IMR-90 (cell line): Measurements from ENCODE around the gene RSAD1.

Experiments used
- BHLHE40 ChIP-seq: fragments of 150-350 bp; IDR thresholded peaks from 2 replicates; pipeline ENCODE4 v1.6.1; 2016; ENCODE audit warnings: mild to moderate bottlenecking, low read depth, low read length
- CEBPB ChIP-seq: IDR thresholded peaks from 2 replicates; pipeline ENCODE4 v1.6.1; 2012; ENCODE audit warnings: low read depth, low read length, improper control_type of control experiment
- CHD1 ChIP-seq: IDR thresholded peaks from 2 replicates; pipeline ENCODE4 v1.6.1; 2012; ENCODE audit warnings: low read depth, low read length, improper control_type of control experiment
- CTCF ChIP-seq: conservative IDR thresholded peaks from 2 replicates; pipeline ENCODE4 v1.5.1; 2012; ENCODE audit warnings: mild to moderate bottlenecking, low read depth, low read length, improper control_type of control experiment
- MAFK ChIP-seq: IDR thresholded peaks from 2 replicates; pipeline ENCODE4 v1.6.1; 2012; ENCODE audit warnings: low read depth, low read length, improper control_type of control experiment
- MXI1 ChIP-seq: IDR thresholded peaks from 2 replicates; pipeline ENCODE4 v1.6.1; 2012; ENCODE audit warnings: low read depth, mild to moderate bottlenecking, low read length, moderate library complexity, borderline replicate concordance
- NFE2L2 ChIP-seq: fragments of 150-350 bp; IDR thresholded peaks from 2 replicates; pipeline ENCODE4 v1.6.1; 2016; ENCODE audit warnings: low read depth, mild to moderate bottlenecking, low read length
- POLR2A ChIP-seq: IDR thresholded peaks from 2 replicates; pipeline ENCODE4 v1.6.1; 2012; ENCODE audit warnings: mild to moderate bottlenecking, low read depth, low read length
- RAD21 ChIP-seq: IDR thresholded peaks from 2 replicates; pipeline ENCODE4 v1.6.1; 2012; ENCODE audit warnings: low read length, improper control_type of control experiment
- RCOR1 ChIP-seq: IDR thresholded peaks from 2 replicates; pipeline ENCODE4 v1.6.1; 2012; ENCODE audit warnings: mild to moderate bottlenecking, low read length, improper control_type of control experiment; ENCODE audit not compliant: insufficient replicate concordance
- RFX5 ChIP-seq: IDR thresholded peaks from 2 replicates; pipeline ENCODE4 v1.8.0; 2012; ENCODE audit warnings: low read depth, mild to moderate bottlenecking, low read length, moderate library complexity
- SMC3 ChIP-seq: fragments of 150-350 bp; IDR thresholded peaks from 2 replicates; pipeline ENCODE4 v1.6.1; 2016; ENCODE audit warnings: low read depth, mild to moderate bottlenecking, antibody characterized with exemption, low read length, moderate library complexity
- USF2 ChIP-seq: fragments of 150-350 bp; IDR thresholded peaks from 2 replicates; pipeline ENCODE4 v1.6.1; 2017; ENCODE audit warnings: mild to moderate bottlenecking, antibody characterized with exemption, low read length, low read depth

DNA sequence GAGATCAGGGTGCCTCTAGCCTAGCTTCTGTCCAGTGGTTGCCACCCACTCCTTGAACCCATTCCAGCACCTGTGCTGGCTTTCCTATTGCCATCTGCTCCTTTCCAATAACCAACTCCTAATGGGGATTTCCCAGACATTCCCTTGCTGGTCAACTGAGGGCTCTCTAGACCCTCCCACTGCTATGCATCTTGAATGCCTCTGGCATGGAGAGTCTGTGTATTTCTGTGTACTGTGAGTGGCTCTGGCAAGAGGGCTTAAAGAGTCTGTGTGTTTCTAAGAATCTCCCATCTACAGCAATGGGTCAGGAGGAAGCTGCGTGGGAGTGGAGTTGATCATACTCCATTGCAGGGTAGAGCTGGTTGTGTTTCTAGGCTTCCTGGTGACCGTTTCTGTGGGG, 42.9 kb downstream of the RSAD1 start:
- TF ChIP-seq RFX5 (no peak), CTCF (no peak), POLR2A (no peak), USF2 (no peak), BHLHE40 (no peak), CHD1 (no peak), MXI1 (no peak), SMC3 (no peak), RAD21 (no peak), CEBPB (no peak), MAFK (no peak), RCOR1 (no peak), NFE2L2 (no peak)
